HG03060 (cell line): ENCODE data around the gene SHLD1.
"Not testable (repeated sequence)": the region's sequence is repeated elsewhere in the genome, so short reads cannot be mapped to it uniquely, and the experiment has no call there.

Experiments used
- ATAC-seq: cut with Tn5 transposase; IDR thresholded peaks from one replicate; pipeline ENCODE4 v1.9.1; 2021; ENCODE audit warnings: low read depth, moderate number of reproducible peaks; ENCODE audit not compliant: unreplicated experiment

The SHLD1 gene, protein sequence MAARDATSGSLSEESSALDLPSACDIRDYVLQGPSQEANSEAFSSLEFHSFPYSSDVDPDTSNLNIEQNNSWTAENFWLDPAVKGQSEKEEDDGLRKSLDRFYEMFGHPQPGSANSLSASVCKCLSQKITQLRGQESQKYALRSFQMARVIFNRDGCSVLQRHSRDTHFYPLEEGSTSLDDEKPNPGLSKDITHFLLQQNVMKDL

DNA sequence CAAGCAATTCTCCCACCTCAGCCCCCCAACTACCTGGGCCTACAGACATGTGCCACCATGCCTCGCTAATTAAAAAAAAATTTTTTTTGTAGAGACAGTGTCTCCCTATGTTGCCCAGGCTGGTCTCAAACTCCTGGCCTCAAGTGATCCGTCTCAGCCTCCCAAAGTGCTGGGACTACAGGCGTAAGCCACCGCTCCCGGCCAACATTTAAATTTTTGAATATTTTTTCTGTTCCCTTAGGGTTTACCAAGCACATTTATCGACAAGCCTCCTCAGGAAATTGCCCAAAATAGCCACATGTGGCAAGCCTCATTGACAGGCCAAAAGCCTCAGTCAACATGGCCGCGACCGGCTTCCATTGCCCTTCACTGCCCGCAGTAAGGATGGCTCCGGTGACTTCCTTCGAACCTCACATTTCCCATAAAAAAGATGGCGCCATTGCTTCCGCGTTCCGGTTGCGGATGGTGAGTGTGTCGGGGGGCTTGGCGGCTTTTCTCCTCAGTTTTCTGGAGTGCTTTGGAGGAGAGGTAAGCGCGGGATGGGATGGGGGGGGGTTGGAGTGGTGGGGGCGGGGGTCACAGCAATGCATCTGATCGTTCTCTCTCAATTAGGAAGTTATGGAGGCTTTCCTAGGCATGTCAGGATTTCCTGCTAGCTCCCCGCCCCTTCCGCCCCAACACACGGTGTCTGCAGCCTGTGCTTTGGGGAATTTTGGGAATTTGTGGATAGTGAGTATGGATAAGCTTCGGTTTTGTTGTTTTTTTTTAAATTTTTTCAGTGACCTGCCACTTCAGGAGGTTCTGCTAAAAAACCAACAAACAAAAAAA is at the start of gene SHLD1:
Gene SHLD1 (plus strand): TSS at position 450 of the 828 bp plus-strand sequence. CDS start 22,465 bp downstream, outside the sequence.
- peak; percentile 81 for ATAC-seq

DNA sequence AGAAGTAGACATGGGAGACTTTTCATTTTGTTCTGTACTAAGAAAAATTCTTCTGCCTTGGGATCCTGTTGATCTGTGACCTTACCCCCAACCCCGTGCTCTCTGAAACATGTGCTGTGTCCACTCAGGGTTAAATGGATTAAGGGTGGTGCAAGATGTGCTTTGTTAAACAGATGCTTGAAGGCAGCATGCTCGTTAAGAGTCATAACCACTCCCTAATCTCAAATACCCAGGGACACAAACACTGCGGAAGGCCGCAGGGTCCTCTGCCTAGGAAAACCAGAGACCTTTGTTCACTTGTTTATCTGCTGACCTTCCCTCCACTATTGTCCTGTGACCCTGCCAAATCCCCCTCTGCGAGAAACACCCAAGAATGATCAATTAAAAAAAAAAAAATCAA is 47.9 kb upstream of the SHLD1 start:
- not testable (repeated sequence) for ATAC-seq

DNA sequence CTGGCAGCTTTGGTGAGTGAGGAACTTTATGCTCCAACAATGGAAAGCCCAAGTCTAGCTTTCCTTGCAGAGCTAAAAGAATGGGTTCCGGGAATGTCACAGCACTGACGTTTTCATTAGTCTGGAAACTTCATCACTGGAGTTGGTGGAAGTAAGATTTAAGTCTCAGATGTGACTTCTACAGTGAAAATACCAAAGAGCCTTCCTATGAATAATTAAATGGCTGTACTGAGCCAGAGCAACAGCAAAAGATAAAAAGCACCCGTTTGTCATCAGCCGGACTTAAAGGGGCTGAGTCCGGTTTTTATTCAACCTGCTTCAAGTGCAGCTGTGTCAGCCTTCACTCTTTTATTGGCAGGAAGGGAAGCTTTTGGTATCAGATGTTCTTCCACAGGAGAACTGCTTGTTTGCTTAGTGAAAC is 46.5 kb upstream of the SHLD1 start:
- ATAC-seq, result no peak

DNA sequence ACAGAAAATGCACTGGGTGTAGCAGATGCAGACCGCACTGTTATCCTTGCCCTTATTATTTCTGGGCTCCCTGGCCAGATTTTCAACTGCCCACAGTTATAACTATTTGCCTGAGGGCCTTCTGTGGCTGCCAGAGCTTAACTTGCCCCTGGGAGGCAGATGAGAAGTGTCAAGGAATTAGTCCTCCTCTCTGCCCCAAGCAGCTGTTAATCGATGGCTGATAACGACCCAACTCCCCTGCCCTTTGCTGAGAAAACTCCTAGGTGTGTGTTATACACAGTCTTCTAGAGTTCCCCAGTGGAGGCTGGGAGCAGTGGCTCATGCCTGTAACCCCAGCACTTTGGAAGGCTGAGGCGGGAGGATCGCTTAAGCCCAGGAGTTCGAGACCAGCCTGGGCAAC is 44.4 kb upstream of the SHLD1 start:
- no peak for ATAC-seq

DNA sequence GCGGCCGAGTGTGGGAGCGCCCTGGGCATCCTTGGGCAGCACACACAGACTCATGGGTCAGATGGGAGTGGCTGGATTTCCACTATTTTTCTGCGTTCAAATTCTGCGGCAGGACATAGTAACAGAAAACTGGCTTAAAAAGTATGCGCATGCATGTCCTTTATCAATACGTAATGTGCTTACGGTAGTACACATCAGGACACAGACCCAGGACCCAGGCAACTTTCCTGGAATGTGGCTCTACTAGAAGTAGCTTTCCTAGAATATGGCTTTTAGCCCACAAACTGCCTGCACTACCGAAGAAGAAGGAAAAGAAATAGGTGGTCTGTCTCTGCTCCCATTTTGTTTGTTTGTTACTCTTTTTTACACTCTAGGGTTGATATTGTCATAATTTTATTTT is 43.4 kb upstream of the SHLD1 start:
- ATAC-seq, result no peak

DNA sequence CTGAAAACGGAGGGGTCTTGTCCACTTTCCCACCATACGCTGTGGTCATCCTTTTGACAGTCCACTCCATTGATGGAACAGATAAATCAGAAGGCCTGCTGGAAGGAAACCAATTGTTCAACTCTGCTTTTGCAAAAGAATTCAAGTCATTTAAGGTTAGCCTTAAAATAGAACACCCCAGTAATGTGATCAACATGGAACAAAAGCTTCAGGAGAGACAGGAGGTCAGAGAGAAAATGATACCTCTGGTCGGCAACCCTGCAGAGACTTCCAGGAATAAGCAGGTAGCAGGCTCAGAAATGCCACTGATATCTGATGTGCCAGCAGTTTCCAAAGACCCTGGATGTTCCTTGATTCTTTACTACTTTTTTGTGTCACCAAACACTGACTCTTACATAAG is 39.6 kb upstream of the SHLD1 start:
- ATAC-seq, result no peak

DNA sequence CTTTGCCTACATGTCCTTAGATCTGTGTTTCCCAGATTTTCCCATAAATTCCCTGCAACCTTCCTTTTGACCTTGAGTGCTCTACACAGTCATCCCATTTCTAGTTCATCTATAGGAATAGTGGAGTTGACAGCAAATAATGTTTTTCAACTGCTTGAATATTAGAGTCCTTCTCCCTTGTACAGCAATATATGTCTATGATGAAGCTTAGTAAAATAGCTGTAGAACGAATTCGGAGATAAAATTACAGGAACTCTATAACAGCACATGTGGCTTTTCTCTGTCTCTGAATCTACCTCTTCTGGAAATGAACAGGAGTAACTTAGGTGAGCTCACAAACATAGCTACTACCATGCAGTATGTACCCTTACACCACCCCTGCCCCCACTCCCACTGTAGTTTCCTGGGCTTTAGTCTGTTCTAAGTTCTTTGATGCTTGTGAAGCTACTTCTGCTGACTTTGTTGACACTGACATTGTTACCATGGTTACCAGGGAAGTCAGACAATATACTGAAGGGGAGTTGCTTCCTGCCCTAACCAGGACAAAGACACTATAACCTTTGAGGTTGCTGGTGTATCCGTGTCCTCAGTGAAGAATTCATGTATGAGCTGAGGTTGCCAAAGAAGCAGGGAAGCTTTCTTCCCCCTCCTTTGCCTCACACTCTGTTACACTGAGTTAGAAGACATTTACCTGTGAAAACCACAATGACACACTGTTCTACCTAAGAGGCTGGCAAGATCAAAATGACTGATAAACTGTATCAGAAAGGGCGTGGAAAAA is 35.8 kb upstream of the SHLD1 start:
- no peak for ATAC-seq

DNA sequence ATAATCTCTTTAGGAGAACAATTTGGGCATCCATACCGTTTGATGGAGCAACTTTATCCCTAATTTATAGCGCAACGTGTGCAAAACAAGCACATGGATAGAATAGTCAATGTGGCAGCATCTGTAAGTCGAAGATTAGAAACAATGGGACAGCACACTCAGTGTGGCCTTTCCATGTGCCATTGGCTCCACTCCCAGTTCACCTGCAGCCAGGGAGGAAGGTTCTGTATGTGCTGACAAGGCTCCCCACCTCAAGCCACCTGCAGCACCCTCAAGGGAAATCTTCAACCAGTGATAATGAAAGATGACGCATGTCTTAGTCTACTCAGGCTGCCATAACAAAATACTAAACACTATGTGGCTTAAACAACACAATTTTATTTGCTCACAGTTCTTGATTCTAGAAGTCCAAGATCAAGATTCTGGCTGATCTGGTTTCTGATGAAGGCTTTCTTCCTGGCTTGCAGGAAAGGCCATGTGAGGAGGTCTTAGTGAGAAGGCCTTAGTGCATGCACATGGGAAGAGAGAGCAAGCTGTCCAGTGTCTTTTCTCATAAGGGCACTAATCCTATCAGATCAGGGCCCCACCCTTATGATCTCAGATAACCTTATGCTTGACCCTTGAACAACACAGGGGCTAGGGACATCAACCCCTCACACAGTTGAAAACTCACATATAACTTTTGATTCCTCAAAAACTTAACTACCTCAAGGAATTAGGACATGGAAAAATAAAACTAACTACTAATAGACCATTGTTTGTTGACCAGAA is 34.9 kb upstream of the SHLD1 start:
- no peak for ATAC-seq

DNA sequence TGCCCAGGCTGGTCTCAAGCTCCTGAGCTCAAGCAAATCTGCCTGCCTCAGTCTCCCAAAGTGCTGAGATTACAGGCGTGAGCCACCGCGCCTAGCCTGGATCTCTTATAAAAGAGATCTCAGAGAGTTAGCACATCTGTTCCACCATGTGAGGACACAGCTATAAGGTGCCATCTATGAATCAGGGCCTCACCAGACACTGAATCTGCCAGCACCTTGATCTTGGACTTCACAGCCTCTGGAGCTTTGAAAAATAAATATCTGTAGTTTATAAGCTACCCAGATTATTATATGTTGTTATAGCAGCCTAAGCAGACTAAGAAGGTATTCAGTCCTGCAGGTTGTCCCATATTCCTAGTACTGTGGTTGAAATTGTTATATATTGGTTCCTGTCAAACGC is 33.2 kb upstream of the SHLD1 start:
- no peak for ATAC-seq

DNA sequence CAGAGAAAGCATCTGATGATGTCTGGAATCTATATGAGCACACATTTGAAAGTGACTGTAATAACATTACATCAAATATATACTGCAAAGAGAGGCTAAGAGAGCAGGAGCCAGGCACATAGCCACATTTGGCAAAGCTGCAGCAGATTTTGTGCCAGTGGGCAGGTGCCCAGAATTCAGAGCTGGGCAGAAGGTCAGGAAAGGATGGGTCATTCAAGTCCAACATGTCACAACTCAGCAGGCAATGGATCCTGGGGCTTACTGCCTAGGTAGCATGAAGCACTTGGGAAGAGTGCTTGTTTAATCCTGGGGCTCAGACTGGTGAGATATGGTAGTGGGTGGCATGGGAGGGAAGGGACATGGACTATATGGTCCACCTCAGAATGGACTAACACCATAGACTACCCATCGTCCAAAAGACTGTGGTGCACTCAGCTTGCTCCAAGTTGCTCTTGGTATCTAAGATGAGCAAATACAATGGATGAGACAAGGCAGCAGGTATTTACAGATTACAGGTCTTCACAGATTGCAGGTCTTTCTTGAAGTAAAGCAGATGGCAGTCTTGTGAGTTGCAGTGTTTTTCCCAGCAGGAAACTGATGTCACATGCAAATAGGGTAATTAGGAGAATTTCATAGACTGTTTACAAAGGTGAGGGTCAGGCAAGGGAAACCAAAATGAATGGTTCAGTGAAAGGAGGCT is 31.2 kb upstream of the SHLD1 start:
- ATAC-seq, result no peak

DNA sequence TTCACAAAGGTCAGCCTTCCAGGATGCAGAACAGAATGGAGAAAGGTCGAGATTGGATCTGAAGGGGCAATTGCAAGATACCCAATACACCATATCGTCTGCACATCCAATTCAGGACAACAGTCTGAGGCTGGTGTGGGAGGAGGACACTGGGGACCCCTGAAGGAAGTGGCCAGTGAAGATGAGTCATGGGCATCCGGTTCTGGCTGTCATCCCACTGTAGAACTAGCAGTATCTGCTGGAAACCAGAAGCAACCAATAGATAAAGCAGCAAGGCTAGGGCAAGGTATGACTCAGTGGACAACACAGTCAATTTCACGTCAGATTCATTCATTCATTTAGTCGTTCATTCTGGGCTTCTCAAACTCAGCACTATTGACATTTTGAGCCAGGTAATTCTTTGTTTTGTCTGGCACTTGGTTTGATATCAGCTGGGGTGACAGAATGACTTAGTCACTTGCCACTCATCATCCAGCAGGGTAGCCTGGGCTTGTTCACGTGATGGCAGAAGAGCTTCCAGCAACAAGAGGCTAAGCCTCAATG is 30.3 kb upstream of the SHLD1 start:
- no peak for ATAC-seq

DNA sequence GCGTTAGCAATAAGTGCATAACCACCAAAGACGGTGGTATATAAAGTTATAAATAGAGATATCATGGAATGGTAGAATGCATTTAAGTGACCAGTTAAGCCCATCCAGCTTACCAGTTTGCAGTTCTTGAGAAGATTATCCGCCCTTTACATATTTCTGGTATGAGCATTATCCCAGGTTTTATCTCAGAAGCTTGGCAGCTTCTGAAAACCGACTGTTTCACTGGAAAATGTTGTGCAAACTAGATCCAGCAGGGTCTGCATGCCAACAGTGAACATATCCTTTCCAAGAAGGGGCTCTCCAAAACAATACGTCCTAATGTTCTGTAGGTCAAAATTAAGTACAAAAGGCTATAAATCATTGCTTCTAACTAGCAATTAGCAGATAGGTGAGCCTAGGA is 29.5 kb upstream of the SHLD1 start:
- no peak for ATAC-seq

DNA sequence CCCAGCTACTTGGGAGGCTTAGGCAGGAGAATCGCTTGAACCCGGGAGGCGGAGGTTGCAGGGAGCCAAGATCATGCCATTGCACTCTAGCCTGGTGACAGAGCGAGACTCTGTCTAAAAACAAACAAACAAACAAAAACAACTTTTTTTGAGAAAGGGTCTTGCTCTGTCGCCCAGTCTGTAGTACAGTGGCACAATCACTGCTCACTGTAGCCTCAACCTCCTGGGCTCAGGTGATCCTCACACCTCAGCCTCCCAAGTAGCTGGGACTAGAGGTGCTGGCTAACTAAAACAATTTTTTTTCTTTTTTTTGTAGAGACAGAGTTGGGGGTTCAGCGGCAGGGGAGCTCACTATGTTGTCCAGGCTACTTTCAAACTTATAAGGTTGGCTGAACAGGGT is 28.8 kb upstream of the SHLD1 start:
- ATAC-seq, result not testable (repeated sequence)

DNA sequence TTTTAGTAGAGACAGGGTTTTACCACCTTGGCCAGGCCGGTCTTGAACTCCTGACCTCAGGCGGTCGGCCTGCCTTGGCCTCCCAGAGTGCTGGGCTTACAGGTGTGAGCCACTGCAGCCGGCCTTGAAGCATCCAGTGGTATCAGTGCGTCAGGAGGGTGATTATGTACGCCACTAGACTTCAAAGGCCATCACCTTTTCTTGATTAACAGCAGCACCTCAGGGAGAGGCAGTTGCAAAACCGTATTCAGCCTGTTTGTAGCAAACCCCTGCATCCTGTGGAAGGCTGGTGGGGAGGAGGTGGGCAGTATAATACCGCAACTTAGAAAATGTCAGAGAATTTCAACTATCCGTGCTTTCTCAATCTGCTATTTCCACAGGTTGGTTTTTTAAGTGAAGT is 27.3 kb upstream of the SHLD1 start:
- ATAC-seq, result no peak

DNA sequence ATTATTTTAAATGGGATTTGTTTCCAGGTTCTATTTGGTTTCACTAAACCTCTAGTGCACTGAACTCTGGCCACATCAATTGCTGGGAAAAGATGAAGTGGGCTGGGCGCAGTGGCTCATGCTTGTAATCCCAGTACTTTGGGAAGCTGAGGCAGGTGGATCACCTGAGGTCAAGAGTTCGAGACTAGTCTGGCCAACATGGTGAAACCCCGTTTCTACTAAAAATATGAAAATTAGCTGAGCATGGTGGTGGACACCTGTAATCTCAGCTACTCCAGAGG is 25.1 kb upstream of the SHLD1 start:
- ATAC-seq, result not testable (repeated sequence)

DNA sequence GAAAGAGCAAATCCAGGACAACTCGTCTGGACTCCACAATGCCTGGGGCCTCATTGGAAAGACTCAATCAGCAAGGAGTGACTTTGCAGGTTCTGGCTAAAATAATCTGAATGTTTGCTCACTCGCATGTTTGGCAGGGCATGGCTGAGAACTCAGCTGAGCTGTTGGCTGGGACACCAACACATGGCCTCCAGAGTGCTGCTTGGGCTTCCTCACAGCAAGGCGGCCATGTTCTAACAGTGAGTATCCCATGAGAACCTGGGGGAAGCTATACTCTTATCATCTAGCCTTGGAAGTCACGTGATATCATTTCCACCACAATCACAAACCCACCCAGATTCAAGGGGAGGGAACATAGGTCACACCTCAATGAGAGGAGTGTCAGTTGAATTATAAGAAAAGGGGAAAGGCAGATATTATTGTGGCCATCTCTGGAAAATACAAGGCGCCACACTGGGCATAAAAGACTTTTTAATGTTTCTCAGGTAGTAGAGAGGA is 23.1 kb upstream of the SHLD1 start:
- no peak for ATAC-seq

DNA sequence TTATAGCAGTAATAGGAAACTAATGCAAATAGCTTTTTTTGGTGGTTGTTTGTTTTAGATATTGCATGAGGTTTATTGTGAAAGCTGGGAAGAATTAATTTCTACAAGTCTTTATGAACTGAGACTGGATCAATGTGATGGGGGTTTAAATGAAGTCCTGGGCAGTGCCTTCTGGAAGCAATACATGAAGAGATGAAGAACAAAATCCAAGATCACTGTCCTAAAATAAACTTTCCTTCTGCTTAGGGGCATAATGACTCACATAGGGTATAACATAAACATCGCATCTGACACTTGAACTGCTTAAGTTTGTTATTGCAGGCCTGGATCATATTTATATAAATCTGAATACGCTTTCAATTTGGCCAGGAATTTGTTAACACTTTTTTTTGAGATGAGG is 20.9 kb upstream of the SHLD1 start:
- ATAC-seq, result no peak

DNA sequence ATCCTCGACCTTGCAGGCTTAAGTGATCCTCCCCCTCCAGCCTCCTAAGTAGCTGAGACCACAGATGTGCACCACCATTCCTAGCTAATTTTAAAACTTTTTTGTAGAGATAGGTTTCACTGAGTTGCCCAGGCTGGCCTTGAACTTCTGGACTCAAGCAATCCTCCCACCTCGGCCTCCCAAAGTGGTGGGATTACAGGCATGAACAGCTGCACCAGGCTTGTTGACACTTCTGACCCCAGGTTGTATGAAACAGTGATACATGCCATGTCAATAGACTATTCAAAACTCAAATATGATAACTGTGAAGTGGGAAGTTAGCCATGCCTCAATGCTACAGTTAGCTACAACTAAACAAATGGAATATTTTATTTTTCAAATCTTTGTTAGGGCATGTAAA is 20.1 kb upstream of the SHLD1 start:
- ATAC-seq, result no peak

DNA sequence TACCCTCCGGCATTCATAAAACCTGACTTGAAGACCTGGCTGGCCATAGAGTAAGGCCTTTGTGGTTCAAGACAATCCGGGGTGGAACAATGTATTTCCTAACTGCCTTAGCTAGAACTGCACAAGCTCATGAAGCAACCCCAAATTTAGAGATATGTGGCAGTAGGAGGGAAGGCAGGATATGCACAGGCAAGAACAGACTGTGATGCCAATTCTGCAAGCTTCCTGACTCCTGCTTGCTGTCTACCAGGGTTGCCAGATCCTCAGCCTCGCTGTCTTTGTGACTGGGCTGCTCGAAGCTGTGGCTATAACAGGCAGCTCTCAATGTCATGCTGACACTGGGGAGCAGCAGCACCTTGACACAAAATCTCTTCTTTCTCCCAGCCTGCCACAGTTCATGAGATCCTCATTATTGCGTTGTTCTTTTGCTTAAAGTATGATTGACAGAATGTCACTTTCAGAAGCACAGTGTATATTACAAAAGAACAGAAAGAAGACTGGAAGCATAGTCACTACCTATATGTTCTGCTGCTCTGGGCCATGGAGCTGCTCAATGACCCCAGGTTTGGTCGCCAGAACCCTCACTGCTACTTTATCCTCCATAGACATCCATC is 18.3 kb upstream of the SHLD1 start:
- ATAC-seq, result no peak
